HG03342 (cell line): ENCODE results near the gene SNIP1.
A peak's percentile ranks its signal among the peaks of the same experiment; 100 is the strongest.
"Not testable (repeated sequence)": the region's sequence is repeated elsewhere in the genome, so short reads cannot be mapped to it uniquely, and the experiment has no call there.

ENCODE experiments used
- ATAC-seq: cut with Tn5 transposase; IDR thresholded peaks from one replicate; pipeline ENCODE4 v1.9.1; 2021; ENCODE audit warnings: mild to moderate bottlenecking, moderate library complexity; ENCODE audit not compliant: unreplicated experiment

The SNIP1 gene, protein sequence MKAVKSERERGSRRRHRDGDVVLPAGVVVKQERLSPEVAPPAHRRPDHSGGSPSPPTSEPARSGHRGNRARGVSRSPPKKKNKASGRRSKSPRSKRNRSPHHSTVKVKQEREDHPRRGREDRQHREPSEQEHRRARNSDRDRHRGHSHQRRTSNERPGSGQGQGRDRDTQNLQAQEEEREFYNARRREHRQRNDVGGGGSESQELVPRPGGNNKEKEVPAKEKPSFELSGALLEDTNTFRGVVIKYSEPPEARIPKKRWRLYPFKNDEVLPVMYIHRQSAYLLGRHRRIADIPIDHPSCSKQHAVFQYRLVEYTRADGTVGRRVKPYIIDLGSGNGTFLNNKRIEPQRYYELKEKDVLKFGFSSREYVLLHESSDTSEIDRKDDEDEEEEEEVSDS

GRCh38 chr1:37553927-37554808 is at the start of gene SNIP1:
SNIP1 (minus strand) TSS chr1:37554293; CDS start chr1:37554229, 64 bp downstream.
- peak; percentile 91 for ATAC-seq

DNA sequence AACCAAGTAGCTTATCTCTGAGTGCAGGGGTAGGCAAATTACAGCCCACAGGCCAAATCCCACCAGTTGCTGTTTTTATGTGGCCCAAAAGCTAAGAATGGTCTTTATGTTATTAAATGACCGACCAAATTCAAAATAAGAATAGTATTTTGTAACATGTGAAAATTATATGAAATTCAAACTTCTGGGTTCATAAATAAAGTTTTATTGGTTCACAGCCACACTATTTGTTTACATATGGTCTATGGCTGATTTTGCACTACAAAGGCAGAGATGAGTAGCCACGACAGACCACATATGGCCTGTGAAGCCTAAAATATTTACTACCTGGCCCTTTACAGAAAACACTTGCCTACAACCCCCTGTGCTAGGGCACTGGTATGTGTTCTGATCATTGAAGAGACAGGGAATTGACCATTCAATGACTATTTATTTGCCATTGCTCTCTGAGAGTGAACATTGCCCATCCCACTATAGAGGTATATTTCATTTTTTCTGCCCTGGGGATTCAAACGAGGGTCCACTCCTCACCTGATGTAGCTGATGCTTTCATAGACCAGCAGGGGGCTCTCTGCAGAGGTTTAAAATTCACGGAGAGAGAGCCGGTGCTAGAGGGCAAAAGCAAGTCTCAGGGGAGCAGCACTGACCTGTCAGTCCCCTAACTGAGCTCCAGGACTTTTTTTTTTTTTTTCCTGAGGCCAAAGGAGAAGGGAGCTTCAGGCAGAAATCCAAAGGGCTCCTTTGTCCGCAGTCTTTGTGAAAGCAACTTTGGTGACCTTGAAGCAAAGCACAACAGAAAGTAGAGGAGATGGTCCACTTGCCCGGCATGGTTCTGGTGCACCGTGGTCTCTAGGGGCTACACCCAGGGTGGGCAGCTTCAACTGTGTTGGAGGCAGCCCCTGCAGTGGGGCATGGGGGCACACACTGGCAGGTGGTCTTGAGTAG is 48.9 kb upstream of the SNIP1 start:
- no peak for ATAC-seq

GRCh38 chr1:37601441-37601840 is 47.3 kb upstream of the SNIP1 start:
- no peak for ATAC-seq

DNA sequence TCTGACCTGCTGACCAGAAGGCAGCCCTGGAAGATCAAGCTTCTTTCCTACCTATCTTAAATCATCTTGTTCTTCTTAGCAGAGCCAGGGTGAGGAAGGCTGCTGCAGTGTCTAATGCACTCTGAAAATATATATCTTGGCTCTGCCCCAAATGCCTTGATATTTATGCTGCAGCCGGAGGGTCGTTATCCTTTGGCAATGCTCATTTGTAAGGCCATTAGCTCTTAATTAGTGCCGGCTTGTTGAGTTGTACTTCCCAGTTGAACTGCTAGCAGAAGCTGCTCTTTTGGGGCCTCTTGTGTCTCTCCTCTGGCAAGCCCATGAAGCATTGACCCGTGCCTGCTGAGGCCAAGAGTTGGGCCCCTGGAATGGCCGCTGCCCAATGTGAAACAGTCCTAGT is 45.8 kb upstream of the SNIP1 start:
- no peak for ATAC-seq

DNA sequence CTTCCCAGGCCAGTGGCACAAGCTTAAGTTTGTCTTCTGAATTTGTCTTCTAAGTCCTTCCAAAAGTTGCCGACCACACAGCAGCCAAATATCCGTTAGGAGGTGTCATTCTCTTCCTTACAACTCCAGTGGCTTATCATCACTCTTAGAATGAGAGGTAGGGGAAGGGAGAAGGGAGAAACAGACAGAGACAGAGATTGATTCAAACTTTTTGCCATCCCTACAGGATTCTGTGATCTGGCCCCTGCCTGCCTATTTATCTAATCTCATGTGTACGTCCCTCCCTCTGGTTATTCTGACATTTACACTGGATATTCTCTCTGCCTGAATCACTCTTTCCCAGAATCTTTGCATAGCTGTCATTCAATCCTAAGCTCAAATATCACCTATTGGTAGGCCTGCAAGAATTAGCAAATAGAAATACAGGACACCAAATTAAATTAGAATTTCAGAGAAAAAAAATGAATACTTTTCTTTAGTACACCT is 42.1 kb upstream of the SNIP1 start:
- ATAC-seq, result no peak

- ATAC-seq, result peak; percentile 97
Measured at GRCh38 chr1:37595440-37596181, 41.5 kb upstream of the SNIP1 start, which contains the start of gene GNL2. GNL2 (minus strand) TSS chr1:37595937; CDS start chr1:37595822, 115 bp downstream.

DNA sequence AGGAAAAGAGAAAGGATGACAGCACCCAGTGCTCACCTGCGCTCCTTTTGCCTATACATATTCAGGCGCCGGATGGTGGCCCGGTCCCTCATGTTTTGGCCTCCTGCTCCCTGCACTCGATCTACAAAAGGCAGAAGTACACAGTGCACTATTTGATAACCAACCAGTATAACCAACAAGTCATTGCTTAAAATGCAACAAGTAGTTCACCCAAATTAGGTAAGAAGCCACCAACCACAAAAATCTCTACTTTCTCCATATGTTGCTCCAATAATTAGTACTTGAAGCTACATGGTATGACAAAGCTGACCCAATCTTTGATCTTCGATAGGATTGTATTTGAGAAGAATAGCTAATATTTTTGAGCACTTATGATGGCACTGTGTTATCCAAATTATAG is 39.6 kb upstream of the SNIP1 start:
- no peak for ATAC-seq

DNA sequence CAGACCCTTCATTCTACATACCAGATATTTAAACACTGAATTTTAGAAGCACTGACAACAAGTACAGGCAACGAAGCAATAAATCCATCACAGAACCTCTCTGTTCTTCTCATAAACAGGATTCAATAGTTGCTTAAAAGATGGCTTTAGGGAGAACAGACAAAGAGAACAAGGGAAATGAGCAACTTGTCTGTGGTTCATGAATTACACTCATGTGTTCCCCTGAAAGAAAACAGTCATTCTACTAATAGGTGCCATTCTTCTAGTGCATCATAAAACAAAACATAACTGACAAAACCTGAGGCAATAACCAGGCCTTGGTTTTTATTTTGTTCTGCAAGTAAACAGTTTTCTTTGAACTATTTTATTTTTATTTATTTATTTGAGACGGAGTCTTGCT is 34.8 kb upstream of the SNIP1 start:
- ATAC-seq, result no peak

GRCh38 chr1:37584544-37584943 is 30.5 kb upstream of the SNIP1 start:
- not testable (repeated sequence) for ATAC-seq

- no peak for ATAC-seq
Measured at GRCh38 chr1:37575692-37576091, 21.6 kb upstream of the SNIP1 start.

GRCh38 chr1:37574834-37575480 is 20.9 kb upstream of the SNIP1 start:
- no peak for ATAC-seq

DNA sequence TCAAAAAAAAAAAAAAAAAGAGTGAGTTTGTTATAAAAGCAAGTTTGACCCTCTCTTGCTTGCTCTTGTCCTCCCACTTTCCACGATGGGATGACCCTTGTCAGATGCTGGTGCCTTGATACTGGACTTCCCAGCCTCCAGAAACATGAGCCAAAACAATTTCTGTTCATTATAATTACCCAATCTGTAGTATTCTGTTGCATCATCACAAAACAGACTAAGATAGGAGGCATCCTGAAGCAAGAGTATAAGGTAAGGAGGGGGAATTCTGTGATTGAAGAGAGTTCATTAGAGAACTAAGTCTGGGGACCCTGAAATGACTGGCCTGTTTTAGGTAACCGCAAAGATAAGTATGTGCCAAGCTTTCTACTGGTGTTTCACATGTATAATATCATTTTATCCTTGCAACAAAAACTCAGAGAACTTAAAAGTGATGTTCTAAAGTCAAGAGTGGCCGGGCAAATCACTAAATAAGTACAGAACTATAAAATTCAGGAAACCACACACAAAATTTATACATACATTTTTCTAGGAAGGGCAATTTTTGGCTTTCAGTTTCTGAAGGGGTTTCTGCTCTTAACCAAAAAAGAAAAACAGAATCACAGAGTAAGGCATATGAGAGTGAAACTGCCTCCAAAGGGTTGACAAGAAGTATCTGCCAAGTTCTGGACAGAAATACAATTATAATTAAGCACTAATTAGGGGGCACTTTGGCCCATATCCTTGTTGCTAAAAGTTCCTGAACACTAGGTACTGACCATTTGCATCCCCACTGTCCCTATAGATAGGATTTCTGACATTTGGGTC is 16.6 kb upstream of the SNIP1 start:
- ATAC-seq, result no peak

GRCh38 chr1:37567023-37567422 is 12.9 kb upstream of the SNIP1 start:
- ATAC-seq, result no peak

- no peak for ATAC-seq
Measured at GRCh38 chr1:37564892-37565291, 10.8 kb upstream of the SNIP1 start.

DNA sequence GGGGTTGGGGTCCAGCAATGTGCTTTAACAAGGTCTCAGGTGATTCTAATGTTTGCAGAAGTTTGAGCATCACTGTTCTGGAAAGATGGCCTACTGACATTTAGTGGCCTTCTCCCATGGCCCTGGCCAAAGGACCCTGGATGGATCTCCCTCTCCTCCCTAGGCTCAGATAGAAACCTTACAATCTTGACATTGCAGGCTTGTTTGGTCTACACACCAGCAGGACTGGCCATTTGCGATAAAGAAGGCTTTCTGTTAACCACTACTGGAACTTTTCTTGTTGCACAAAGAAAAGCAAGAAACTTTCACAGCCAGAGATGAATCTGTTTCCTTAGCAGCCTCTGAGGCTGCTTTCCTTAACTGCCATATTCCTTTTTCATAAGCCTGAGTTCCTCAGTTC is 8.9 kb upstream of the SNIP1 start:
- no peak for ATAC-seq

DNA sequence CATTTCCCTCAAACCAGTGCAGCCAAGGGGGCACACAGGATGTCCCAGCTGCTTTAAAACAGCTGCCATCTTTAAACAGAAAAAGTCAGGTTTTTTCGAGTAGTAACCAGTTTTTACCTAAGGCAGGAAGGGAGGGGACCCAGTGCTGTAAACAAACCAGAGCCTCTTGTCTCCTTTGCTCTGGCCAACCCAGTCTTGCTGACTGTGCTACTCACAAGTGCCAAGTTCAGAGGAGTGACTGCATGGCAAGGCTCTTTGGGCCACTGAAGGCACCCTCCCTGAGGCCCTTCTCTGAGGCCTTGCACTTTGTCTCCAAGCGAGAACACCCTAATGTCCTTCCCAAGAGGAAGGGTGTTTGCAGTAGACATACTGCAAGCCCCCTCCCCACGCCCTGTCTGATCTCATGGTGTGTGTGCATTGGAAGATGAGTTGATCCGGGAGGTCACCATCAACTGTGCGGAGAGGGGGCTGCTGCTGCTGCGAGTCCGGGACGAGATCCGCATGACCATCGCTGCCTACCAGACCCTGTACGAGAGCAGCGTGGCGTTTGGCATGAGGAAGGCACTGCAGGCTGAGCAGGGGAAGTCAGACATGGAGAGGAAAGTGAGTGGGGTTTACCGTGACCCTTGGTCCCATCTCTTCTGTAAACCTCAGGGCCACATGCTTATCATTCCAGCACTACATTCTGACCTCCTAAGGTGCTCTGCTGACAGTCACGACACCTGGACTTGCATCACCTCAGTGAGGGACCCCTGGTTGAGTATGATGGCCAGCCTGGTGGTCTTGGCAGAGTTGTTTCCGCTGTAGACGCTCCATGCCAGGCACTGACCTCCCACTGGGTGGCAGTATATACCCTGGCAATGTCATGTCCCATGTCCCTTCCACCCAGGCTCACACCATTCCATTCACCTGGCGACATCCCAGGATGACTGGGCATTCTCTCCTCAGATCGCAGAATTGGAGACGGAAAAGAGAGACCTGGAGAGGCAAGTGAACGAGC is 7.3 kb upstream of the SNIP1 start:
- ATAC-seq, result no peak

GRCh38 chr1:37560401-37561132 is 6.5 kb upstream of the SNIP1 start:
- ATAC-seq, result no peak
